ENCODE data around the gene HINFP. TPM values are rescaled to one million over a fixed set of nuclear protein-coding genes. Genes with fewer than 3 reads are reported as not detected.

HINFP gene
- total RNA-seq: 12.2 and 14.8 TPM in 2 replicates

GRCh38 chr11:119121008-119121810 lies at the start of gene HINFP:
TSS of gene HINFP (plus strand) at chr11:119121580. CDS start at chr11:119126945, 5,365 bp downstream.

GRCh38 chr11:119084663-119085436 lies 36.5 kb upstream of the HINFP start, which contains the start of gene HMBS:
TSS of gene HMBS (plus strand) at chr11:119084881. CDS start at chr11:119085034, 153 bp downstream.

GRCh38 chr11:119101759-119102423 lies 19.5 kb upstream of the HINFP start, which contains the start of gene DPAGT1:
TSS of gene DPAGT1 (minus strand) at chr11:119101853. CDS start at chr11:119101655, 198 bp downstream.

GRCh38 chr11:119106564-119107537 lies 14.5 kb upstream of the HINFP start, which contains the start of gene C2CD2L:
TSS of gene C2CD2L (plus strand) at chr11:119107344. CDS start at chr11:119107742, 398 bp downstream.

GRCh38 chr11:119149018-119149785 lies 27.8 kb downstream of the HINFP start, which contains the start of gene ABCG4:
TSS of gene ABCG4 (plus strand) at chr11:119149052. CDS start at chr11:119149966, 914 bp downstream.

GRCh38 chr11:119168471-119169281 lies 47.3 kb downstream of the HINFP start, which contains the start of gene NLRX1:
TSS of gene NLRX1 (plus strand) at chr11:119168725. CDS start at chr11:119171404, 2,679 bp downstream.

Other genes starting within 250 kb of the HINFP start
- gene CXCR5, start 237.7 kb upstream of the HINFP start, total RNA-seq: not detected in 2 replicates
- 8.4 and 23.0 TPM in 2 replicates for gene BCL9L, start 195.7 kb upstream of the HINFP start, total RNA-seq
- gene UPK2, start 165.3 kb upstream of the HINFP start, total RNA-seq: not detected in 2 replicates
- not detected in 2 replicates for gene FOXR1, start 149.8 kb upstream of the HINFP start, total RNA-seq
- gene CENATAC, start 123.4 kb upstream of the HINFP start, total RNA-seq: 9.8 and 20.2 TPM in 2 replicates
- 827 and 897 TPM in 2 replicates for gene RPS25, start 103.2 kb upstream of the HINFP start, total RNA-seq
- gene TRAPPC4, start 102.8 kb upstream of the HINFP start, total RNA-seq: 82.5 and 86.3 TPM in 2 replicates
- gene SLC37A4, start 90.7 kb upstream of the HINFP start, total RNA-seq: 9.1 and 10.0 TPM in 2 replicates
- 159 and 185 TPM in 2 replicates for gene HYOU1, start 64.4 kb upstream of the HINFP start, total RNA-seq
- 26.3 and 27.6 TPM in 2 replicates for gene VPS11, start 53.8 kb upstream of the HINFP start, total RNA-seq
- gene HMBS, start 36.7 kb upstream of the HINFP start, total RNA-seq: 2.9 and 5.6 TPM in 2 replicates
- gene DPAGT1, start 19.7 kb upstream of the HINFP start, total RNA-seq: 13.8 and 16.6 TPM in 2 replicates
- 1.8 and 4.0 TPM in 2 replicates for gene C2CD2L, start 14.2 kb upstream of the HINFP start, total RNA-seq
- gene ABCG4, start 27.5 kb downstream of the HINFP start, total RNA-seq: 0.27 and 0.38 TPM in 2 replicates
- 9.4 and 15.1 TPM in 2 replicates for gene NLRX1, start 47.1 kb downstream of the HINFP start, total RNA-seq
- 0.19 TPM in 1 of 2 replicates, not detected in the other for gene NHERF4, start 63.9 kb downstream of the HINFP start, total RNA-seq
- gene CBL, start 84.8 kb downstream of the HINFP start, total RNA-seq: 10.8 and 13.6 TPM in 2 replicates
- 1,233 and 1,581 TPM in 2 replicates for gene MCAM, start 195.6 kb downstream of the HINFP start, total RNA-seq
- gene RNF26, start 212.9 kb downstream of the HINFP start, total RNA-seq: 2.9 and 4.4 TPM in 2 replicates
- gene C1QTNF5, start 219.3 kb downstream of the HINFP start, total RNA-seq: 58.2 and 65.6 TPM in 2 replicates
- gene MFRP, start 225.1 kb downstream of the HINFP start, total RNA-seq: under 0.01 TPM in 1 of 2 replicates, not detected in the other

Data from endothelial cell of coronary artery (primary cell).